Esophagus squamous epithelium (tissue), 4 donors: Measurements from ENCODE around the gene CCDC40.

Experiments used
- CTCF ChIP-seq, 6 experiments: fragments of 450-650 bp in 4 of 6; fragments of 200-600 bp in 2 of 6; sonication (generic) in 2 of 6; IDR thresholded peaks; one replicate each; pipeline ENCODE4 v1.5.1; 2016 to 2019; ENCODE audit warnings: antibody characterized with exemption in 6 of 6, mild to moderate bottlenecking in 4 of 6, moderate library complexity in 4 of 6
- POLR2A ChIP-seq, 4 donors: fragments of 450-650 bp; IDR thresholded peaks; one replicate each; pipeline ENCODE4 v1.6.1; 2017; ENCODE audit warnings: antibody characterized with exemption in 4 of 4, mild to moderate bottlenecking in 4 of 4, moderate library complexity in 3 of 4

- TF ChIP-seq CTCF (IDR thresholded peaks at IDR 0.05) (peak in 1 of 6 experiments; percentile 47), POLR2A (IDR thresholded peaks at IDR 0.05) (no peak)
Observed at GRCh38 chr17:80030730-80031410, 5.6 kb upstream of the CCDC40 start.
